Dedifferentiated amniotic fluid mesenchymal stem cell (primary cell): ENCODE measurements around the gene NOS1AP.

ENCODE experiments used
- DNase-seq: peaks from one replicate; pipeline ENCODE4 v3.0.0-alpha.2; 2016; ENCODE audit errors: extremely low spot score

NOS1AP gene

GRCh38 chr1:162220009-162220539 lies 150.6 kb downstream of the NOS1AP start:
- no peak for DNase-seq

GRCh38 chr1:162222014-162222413 lies 152.5 kb downstream of the NOS1AP start:
- no peak for DNase-seq

DNA sequence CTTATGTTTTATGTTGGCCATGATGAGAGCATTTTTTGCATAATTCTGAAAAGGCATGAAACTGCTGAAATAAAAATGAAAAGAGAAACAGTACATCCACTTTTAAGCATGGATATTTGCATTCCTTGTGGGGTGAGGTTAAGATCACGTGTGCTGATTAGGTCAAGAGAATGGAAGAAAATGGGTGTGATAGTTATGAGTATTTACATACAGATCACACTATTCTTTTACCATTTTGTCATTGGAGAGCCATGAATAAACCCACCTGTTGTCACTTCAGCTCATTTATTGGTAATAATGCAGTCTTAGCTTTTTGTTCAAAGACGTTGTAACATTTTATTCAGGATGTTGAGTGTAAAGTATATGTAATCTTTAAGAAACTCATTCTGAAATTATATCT lies 153.2 kb downstream of the NOS1AP start:
- no peak for DNase-seq

DNA sequence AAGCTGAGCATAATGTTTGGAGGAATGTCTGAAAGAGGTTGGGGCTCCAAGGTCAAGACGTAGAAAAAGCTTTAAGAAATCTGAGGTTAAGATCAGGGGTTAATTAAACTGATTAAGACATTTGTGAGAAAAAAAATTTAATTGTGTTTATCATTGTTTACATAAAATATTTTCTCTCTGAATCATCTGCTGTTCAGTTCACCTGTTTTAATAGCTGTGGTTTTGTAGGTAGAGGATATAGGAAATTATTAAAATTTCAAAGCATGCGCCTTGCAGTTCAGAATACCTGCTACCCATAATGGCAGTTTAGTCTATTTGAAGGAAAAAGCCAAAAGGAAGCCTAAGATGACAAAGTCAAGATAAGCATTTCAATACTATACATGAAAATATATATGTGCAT lies 154.0 kb downstream of the NOS1AP start:
- DNase-seq: no peak

GRCh38 chr1:162224267-162224666 lies 154.8 kb downstream of the NOS1AP start:
- no peak for DNase-seq

GRCh38 chr1:162228586-162228985 lies 159.1 kb downstream of the NOS1AP start:
- DNase-seq: no peak

DNA sequence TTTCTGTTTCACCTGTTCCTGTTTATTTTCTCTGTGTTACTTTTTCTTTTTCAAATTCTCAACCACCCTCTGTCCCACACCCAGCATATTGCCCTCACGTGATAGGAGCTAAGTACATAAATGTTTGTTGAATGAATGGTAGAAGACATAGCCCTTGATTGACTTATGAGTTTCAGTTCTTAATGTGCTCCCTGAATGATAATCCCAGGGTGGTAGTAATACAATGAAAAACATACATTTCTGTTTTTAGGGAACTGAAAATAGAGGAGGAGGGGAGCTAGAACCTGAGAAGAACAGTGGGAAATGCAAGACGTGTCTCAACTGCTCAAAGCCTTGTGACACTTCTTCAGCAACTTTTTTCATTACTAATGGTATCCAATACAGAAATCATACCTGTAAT lies 160.1 kb downstream of the NOS1AP start:
- no peak for DNase-seq

- DNase-seq: no peak
Measured at GRCh38 chr1:162230096-162230495, 160.6 kb downstream of the NOS1AP start.

- DNase-seq: no peak
Measured at GRCh38 chr1:162230517-162230916, 161.0 kb downstream of the NOS1AP start.

DNA sequence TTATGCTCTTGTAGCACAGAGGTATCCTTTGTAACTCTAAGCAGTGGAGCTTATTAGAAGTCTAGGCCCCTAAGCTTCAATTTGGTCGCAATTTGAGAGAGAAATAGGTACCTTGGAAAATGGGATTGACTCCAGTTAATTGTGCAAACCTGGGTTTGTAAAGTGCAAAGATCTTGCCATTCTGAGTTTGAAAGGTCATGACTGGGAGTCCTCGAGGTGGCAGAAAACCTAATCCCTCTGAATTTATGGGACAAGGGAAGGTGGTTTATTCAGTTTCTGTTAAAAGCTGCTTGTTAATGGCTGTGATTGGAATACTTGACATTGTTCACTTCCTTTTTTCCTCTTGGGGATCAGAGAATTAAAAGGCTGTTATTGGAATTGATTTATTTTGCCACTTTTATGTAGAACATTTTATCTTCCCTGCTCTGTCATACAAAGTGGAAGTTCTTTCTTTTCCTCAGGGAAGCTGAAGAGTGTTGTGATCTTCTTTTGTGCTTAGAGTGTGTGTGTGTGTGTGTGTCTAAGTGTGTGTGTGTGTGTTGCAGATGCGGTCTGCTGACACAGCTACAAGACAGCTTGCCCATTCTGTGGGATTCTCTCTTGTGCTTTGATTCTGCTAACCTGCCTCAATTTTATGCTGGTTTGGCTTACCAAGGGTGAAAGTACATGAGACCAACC lies 162.7 kb downstream of the NOS1AP start:
- DNase-seq: no peak

DNA sequence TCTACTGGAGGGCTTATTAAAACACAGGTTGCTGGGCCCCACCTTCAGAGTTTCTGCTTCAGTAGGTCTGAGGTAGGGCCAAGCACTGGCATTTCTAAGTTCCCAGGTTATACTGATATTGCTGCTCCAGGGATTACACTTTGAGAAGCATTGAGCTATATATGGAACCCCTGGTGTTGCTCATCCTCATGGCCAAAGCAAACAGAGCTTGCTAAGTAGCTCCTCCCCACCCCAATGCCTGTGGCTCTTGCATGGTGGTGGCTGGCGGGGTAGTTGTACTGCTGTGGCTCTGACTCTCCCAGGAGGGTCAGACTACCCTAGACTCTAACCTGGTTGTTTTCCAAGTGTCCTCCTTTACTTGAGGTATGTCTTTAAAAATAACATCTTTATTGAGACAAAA lies 163.6 kb downstream of the NOS1AP start:
- no peak for DNase-seq

DNA sequence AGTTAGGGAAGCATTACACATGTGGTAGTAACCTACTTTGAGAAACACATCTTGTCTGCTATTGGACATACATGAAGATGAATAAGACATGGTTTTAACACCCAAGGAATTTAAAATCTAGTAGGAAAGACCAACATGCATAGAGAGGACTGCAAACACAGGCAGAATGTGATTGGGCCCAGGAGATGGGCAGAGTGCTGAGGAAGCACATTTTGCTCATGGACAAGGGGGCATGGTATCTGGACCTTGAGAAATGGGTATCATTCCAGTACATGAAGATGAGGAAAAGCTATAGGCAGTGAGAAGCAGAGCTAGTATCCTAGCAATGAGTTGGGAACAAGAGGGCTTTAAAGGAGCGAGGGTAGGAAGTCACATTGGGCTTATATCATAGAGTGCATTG lies 164.4 kb downstream of the NOS1AP start:
- no peak for DNase-seq

DNA sequence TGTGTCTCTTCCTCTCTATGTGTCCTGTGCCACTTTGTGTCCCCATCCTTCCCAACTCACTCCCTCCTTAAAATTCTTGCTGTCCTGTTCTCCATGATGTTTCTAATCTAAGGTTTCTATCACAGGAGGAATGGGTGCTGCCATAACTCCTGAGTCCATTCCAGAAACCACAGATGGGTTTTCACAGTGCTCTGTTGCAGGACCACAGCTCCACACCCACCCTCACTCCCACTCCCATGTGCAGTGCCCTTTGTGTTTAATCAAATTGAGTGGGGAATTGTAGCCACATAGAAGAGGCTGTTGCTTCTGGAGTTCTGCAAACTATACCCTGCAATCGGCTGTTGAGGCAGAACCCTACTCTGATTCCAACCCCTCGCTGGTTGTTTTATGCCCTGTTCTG lies 165.1 kb downstream of the NOS1AP start:
- DNase-seq: no peak

- DNase-seq: no peak
Measured at GRCh38 chr1:162235241-162235800, 165.8 kb downstream of the NOS1AP start.

GRCh38 chr1:162236201-162236600 lies 166.7 kb downstream of the NOS1AP start:
- DNase-seq: no peak

- no peak for DNase-seq
Measured at GRCh38 chr1:162236618-162237017, 167.1 kb downstream of the NOS1AP start.

- no peak for DNase-seq
Measured at GRCh38 chr1:162240577-162240976, 171.1 kb downstream of the NOS1AP start.

- DNase-seq: no peak
Measured at GRCh38 chr1:162242804-162243203, 173.3 kb downstream of the NOS1AP start.

- no peak for DNase-seq
Measured at GRCh38 chr1:162248854-162249535, 179.5 kb downstream of the NOS1AP start.

DNA sequence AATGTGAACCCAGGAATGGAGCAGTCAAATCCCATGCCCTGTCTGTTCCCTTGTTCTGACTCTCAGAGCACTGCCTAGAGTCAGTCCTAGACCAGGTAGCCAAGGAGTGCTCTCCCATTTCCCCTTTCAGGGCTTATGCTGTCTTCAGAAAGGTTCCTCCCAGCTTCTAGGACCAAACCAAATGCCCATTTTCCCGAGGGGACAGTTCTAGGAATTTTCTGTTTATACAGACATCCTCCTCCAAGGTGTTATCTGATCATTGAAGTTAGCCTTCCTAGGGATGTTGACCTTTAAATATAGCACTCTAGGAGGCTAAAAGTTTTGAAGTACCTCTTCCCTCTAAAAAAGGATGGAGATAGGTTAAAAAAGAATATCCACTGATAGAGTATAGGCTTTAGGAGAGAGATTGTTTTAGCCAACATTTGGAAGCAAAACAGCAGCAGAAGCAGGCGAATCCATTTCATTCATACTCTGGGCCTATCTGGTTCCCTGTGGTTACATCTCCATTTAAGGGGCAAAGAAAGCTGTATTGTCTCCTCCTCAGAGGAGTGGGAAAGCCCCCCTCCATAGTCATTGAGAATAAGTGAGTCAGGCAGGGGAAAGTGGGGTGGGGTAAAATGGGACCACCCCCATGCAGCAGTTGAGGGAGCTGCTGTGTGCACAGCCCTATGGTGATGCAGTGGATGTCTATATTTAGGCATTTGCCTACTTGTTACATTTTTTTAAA lies 180.7 kb downstream of the NOS1AP start:
- DNase-seq: no peak

- no peak for DNase-seq
Measured at GRCh38 chr1:162251102-162251501, 181.6 kb downstream of the NOS1AP start.

DNA sequence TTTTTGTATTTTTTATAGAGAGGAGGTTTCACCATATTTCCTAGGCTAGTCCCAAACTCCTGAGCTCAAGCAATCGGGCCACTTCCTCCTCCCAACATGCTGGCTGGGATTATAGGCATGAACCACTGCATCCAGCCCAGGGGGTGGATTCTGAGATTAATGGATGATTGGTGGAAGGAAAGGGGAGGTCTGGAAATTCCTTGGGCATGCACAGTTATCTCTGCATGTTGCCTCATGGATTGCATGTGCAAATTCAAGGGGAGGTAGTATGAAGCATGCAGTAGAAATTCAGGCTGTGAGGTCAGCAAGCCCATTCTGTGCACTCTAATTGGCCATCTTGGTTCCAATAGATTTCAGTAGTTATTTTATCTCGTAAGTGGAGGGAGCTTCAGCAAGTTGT lies 182.7 kb downstream of the NOS1AP start:
- no peak for DNase-seq
